GM12801 (cell line): Measurements from ENCODE around the gene IDE.

Experiments
- CTCF ChIP-seq: IDR thresholded peaks from one replicate; pipeline ENCODE4 v1.5.1; 2011; ENCODE audit warnings: control low read depth; ENCODE audit not compliant: insufficient read length; ENCODE audit errors: extremely low read depth

Gene IDE

GRCh38 chr10:92411406-92411805 is 162.5 kb downstream of the IDE start:
- TF ChIP-seq CTCF, result no peak

- no peak for TF ChIP-seq CTCF
Measured at GRCh38 chr10:92410501-92410900, 163.4 kb downstream of the IDE start.

GRCh38 chr10:92408017-92408361 is 165.9 kb downstream of the IDE start:
- TF ChIP-seq CTCF, result no peak

GRCh38 chr10:92407305-92408016 is 166.4 kb downstream of the IDE start:
- no peak for TF ChIP-seq CTCF

GRCh38 chr10:92405419-92405924 is 168.4 kb downstream of the IDE start:
- no peak for TF ChIP-seq CTCF

GRCh38 chr10:92404612-92405418 is 169.1 kb downstream of the IDE start:
- TF ChIP-seq CTCF, result no peak
